A549 (cell line): ENCODE results near the gene TDO2. TPM values are rescaled to one million over a fixed set of nuclear protein-coding genes. Genes with fewer than 3 reads are reported as not detected.

Experiments used
- ATAC-seq, 2 experiments: fragments of 200-7000 bp in 1 of 2; fragments of >200 bp in 1 of 2; cut with Nextera tagmentation in 1 of 2; cut with Tn5 transposase in 1 of 2; 3 replicates each; pipeline versions ENCODE4 v1.8.0 to v1.9.1; 2018 to 2020; ENCODE audit warnings: mild to moderate bottlenecking in 1 of 2, moderate library complexity in 1 of 2
- CTCF ChIA-PET: fragments of 300-600 bp; sonication (Branson Sonifier 250); formaldehyde crosslinking; extraction: SDS; loops from one replicate; lab custom pipeline; 2021; ENCODE audit warnings: antibody characterized with exemption, inconsistent platforms; lab: Yijun Ruan, JAX
- POLR2A ChIA-PET: fragments of 350-600 bp; formaldehyde crosslinking; extraction: SDS; loops from one replicate; lab custom pipeline; 2021; ENCODE audit warnings: antibody characterized with exemption, inconsistent platforms; lab: Yijun Ruan, JAX
- DNase-seq, 2 experiments: peaks; one replicate each; pipeline versions ENCODE4 v3.0.0 to v3.0.0-alpha.2; 2011 to 2016; ENCODE audit warnings: low read depth in 1 of 2, low spot score in 1 of 2
- FAIRE-seq: peaks from 2 replicates; lab custom pipeline; 2011; peaks lifted over from hg19 to GRCh38; lab: Jason Lieb, UNC
- H3K27ac ChIP-seq, 2 experiments: fragments of >200 bp; sonication (Bioruptor Twin); formaldehyde crosslinking; 3 replicates each; pipeline ENCODE4 v1.5.1; 2016 to 2017
- H3K4me1 ChIP-seq: fragments of >200 bp; sonication (Bioruptor Twin); formaldehyde crosslinking; 3 replicates; pipeline ENCODE4 v1.6.1; 2016
- H3K4me2 ChIP-seq: fragments of >200 bp; sonication (Bioruptor Twin); formaldehyde crosslinking; 3 replicates; pipeline ENCODE4 v1.6.1; 2016
- H3K4me3 ChIP-seq: fragments of >200 bp; sonication (Bioruptor Twin); formaldehyde crosslinking; 3 replicates; pipeline ENCODE4 v1.5.1; 2016
- H3K9me3 ChIP-seq: fragments of >200 bp; sonication (Bioruptor Twin); formaldehyde crosslinking; 3 replicates; pipeline ENCODE4 v1.6.1; 2016
- ATOH8 ChIP-seq: fragments of 250-450 bp; sonication (Bioruptor Pico); IDR thresholded peaks from 2 replicates; pipeline ENCODE4 v1.5.0; 2020; ENCODE audit warnings: low read depth, mild to moderate bottlenecking, moderate library complexity
- BCL3 ChIP-seq: fragments of >200 bp; sonication (Bioruptor Twin); formaldehyde crosslinking; IDR thresholded peaks from 3 replicates; pipeline ENCODE4 v1.6.1; 2016
- CBX2 ChIP-seq: fragments of 200-600 bp; sonication (generic); IDR thresholded peaks from 2 replicates; pipeline ENCODE4 v1.6.1; 2016; ENCODE audit warnings: low read depth, mild to moderate bottlenecking, borderline replicate concordance
- CBX8 ChIP-seq: fragments of 200-600 bp; sonication (generic); IDR thresholded peaks from 2 replicates; pipeline ENCODE4 v1.6.1; 2016
- CHD2 ChIP-seq: fragments of 150-350 bp; IDR thresholded peaks from 2 replicates; pipeline ENCODE4 v1.6.1; 2014; ENCODE audit warnings: low read length; ENCODE audit not compliant: partially characterized antibody
- CHD4 ChIP-seq: fragments of 200-600 bp; sonication (generic); IDR thresholded peaks from 2 replicates; pipeline ENCODE4 v1.6.1; 2016; ENCODE audit warnings: antibody characterized with exemption, mild to moderate bottlenecking, borderline replicate concordance
- EHF ChIP-seq: fragments of 250-450 bp; sonication (Bioruptor Pico); IDR thresholded peaks from 2 replicates; pipeline ENCODE4 v1.5.0; 2020; ENCODE audit warnings: mild to moderate bottlenecking
- EHMT2 ChIP-seq: fragments of 200-600 bp; sonication (generic); IDR thresholded peaks from 2 replicates; pipeline ENCODE4 v1.6.1; 2016; ENCODE audit warnings: antibody characterized with exemption, low read depth, mild to moderate bottlenecking, moderate library complexity
- ELK1 ChIP-seq: fragments of 150-350 bp; IDR thresholded peaks from 2 replicates; pipeline ENCODE4 v1.6.1; 2014; ENCODE audit warnings: low read depth, mild to moderate bottlenecking, low read length
- ESRRA ChIP-seq: fragments of 150-350 bp; IDR thresholded peaks from 2 replicates; pipeline ENCODE4 v1.6.1; 2014; ENCODE audit warnings: mild to moderate bottlenecking, low read length, borderline replicate concordance
- FOSL2 ChIP-seq, 2 experiments: fragments of 450-650 bp in 1 of 2; fragments of >200 bp in 1 of 2; sonication (Bioruptor Twin) in 1 of 2; formaldehyde crosslinking; IDR thresholded peaks; 2 replicates each; pipeline versions ENCODE4 v1.5.0 to v1.6.1; 2016 to 2020; ENCODE audit warnings: mild to moderate bottlenecking in 1 of 2, moderate library complexity in 1 of 2
- FOXS1 ChIP-seq: fragments of 250-450 bp; sonication (Bioruptor Pico); IDR thresholded peaks from 2 replicates; pipeline ENCODE4 v1.5.0; 2020; ENCODE audit warnings: mild to moderate bottlenecking, moderate library complexity
- GATA3 ChIP-seq: IDR thresholded peaks from 2 replicates; pipeline ENCODE4 v1.6.1; 2012; ENCODE audit warnings: borderline replicate concordance
- HMGXB4 ChIP-seq: fragments of 250-450 bp; sonication (Bioruptor Pico); IDR thresholded peaks from 2 replicates; pipeline ENCODE4 v1.5.0; 2021; ENCODE audit warnings: mild to moderate bottlenecking, moderate library complexity, borderline replicate concordance
- JUN ChIP-seq, 2 experiments: fragments of >200 bp; sonication (Bioruptor Twin); formaldehyde crosslinking; IDR thresholded peaks; 2 replicates in 1 of 2; 3 replicates in 1 of 2; pipeline ENCODE4 v1.6.1; 2016 to 2017
- JUNB ChIP-seq: fragments of >200 bp; sonication (Bioruptor Twin); formaldehyde crosslinking; IDR thresholded peaks from 2 replicates; pipeline ENCODE4 v1.6.1; 2016
- KDM5A ChIP-seq: fragments of 200-600 bp; sonication (generic); IDR thresholded peaks from 2 replicates; pipeline ENCODE4 v1.6.1; 2016; ENCODE audit warnings: antibody characterized with exemption, mild to moderate bottlenecking
- MAX ChIP-seq: IDR thresholded peaks from 2 replicates; pipeline ENCODE4 v1.6.1; 2012
- MYC ChIP-seq: IDR thresholded peaks from 2 replicates; pipeline ENCODE4 v1.6.1; 2012; ENCODE audit warnings: mild to moderate bottlenecking, inconsistent platforms, low read length, improper control_type of control experiment, borderline replicate concordance
- PHF8 ChIP-seq: fragments of 200-600 bp; sonication (generic); IDR thresholded peaks from 2 replicates; pipeline ENCODE4 v1.6.1; 2016; ENCODE audit warnings: low read depth, mild to moderate bottlenecking, antibody characterized with exemption, moderate library complexity, borderline replicate concordance
- RARB ChIP-seq: fragments of 250-450 bp; sonication (Bioruptor Pico); IDR thresholded peaks from 2 replicates; pipeline ENCODE4 v1.8.0; 2021; ENCODE audit warnings: mild to moderate bottlenecking, moderate library complexity
- TFCP2L1 ChIP-seq: fragments of 250-450 bp; sonication (Bioruptor Pico); IDR thresholded peaks from 2 replicates; pipeline ENCODE4 v1.5.0; 2021; ENCODE audit warnings: mild to moderate bottlenecking
- USF2 ChIP-seq: fragments of 450-650 bp; IDR thresholded peaks from 2 replicates; pipeline ENCODE4 v1.6.1; 2014; ENCODE audit warnings: antibody characterized with exemption
- ZFP36 ChIP-seq: fragments of 450-650 bp; IDR thresholded peaks from 2 replicates; pipeline ENCODE4 v1.6.1; 2014; ENCODE audit warnings: borderline replicate concordance; ENCODE audit not compliant: partially characterized antibody
- WGBS: methylation state at CpG from one replicate; pipeline ENCODE4 v1.1.6; 2017; ENCODE audit errors: missing lambda C conversion rate; 5-methylcytosine and 5-hydroxymethylcytosine counted together
- polyA plus RNA-seq, 4 experiments: library from polyadenylated mRNA; depleted of rRNA in 3 of 4; stranded (reverse); fragments of >200 nt; fragmentation: RNase III in 1 of 4; extraction: RNeasy Plus Mini Kit Qiagen cat#74134 plus additional on column Dnase treatment in 1 of 4; gene quantifications; 2 replicates in 3 of 4; 3 replicates in 1 of 4; pipeline ENCODE4 v1.2.3, GENCODE V29; 2011 to 2017
- TF ChIP-seq, protein P1 (sequence below): fragments of >200 bp; sonication (Bioruptor Twin); formaldehyde crosslinking; IDR thresholded peaks from 3 replicates; pipeline ENCODE4 v1.5.1; 2016

TDO2 gene
- polyA plus RNA-seq, 2 of the 4 experiments (the other 2 are of a cell fraction): 2.6 to 2.9 TPM

DNA sequence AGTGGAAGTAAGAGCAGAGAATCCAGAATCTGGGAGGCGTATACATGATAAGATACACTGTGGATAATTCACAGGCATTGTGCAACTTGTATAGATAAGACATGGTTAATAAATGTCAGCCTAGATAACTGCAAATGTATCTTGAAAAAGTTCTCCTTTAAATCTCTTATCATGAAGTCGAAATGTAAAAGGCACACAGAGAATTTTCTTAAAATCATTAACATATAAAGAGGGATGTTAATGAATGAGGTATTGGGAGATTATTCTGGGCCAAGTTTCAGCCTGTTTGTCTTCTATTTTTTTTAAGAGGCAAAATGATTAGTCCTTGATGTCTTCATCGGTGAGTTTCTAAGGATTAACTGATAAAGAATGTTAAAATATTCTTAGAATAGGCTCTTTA, 835 bp downstream of the TDO2 start:
- no peak for TF ChIP-seq CHD2
- no peak for TF ChIP-seq ATOH8 (CRISPR knock-in tag)
- no peak for TF ChIP-seq BCL3
- TF ChIP-seq USF2: no peak
- TF ChIP-seq ELK1: no peak
- no peak for TF ChIP-seq ZFP36
- no peak for TF ChIP-seq MAX
- no peak for TF ChIP-seq FOSL2 (IDR thresholded peaks at IDR 0.05)
- no peak for TF ChIP-seq FOSL2 (CRISPR knock-in tag; IDR thresholded peaks at IDR 0.05)
- TF ChIP-seq PHF8: no peak
- TF ChIP-seq JUNB: no peak
- TF ChIP-seq CBX2: no peak
- no peak for TF ChIP-seq ESRRA
- TF ChIP-seq HMGXB4 (CRISPR knock-in tag): no peak
- ATAC-seq (no peak), FAIRE-seq (no peak), DNase-seq (no peak)
- H3K4me3 ChIP-seq: no peak overlapping the region
- H3K27ac ChIP-seq: no peak overlapping the region
- CTCF ChIA-PET: no interaction called here
- POLR2A ChIA-PET: no interaction called here
- 0 out of 3 replicates have a peak, but pooled peaks cover 6% of the 10 kb centered on the region for H3K4me1 ChIP-seq
- H3K9me3 ChIP-seq: no peaks in the 10 kb centered on the region
- no peak overlapping the region for H3K4me2 ChIP-seq
- WGBS: 28% methylated on average over 3 of the region's 3 CpGs

GRCh38 chr4:155906554-155907247, 3.2 kb downstream of the TDO2 start:
- Histone ChIP-seq H3K9me3 (no peaks in the 10 kb centered on the region), H3K4me1 (0 out of 3 replicates have a peak, but pooled peaks cover 4% of the 10 kb centered on the region), H3K4me2 (no peak overlapping the region), H3K27ac (no peak overlapping the region), H3K4me3 (no peak overlapping the region)
- ChIA-PET POLR2A (no interaction called here), CTCF (interaction anchor here (1.2 kb wide), 1 partner anchor 47 kb away, joined by 3 read pairs; no protein-coding TSS in a partner anchor)
- ATAC-seq: no peak
- 21% methylated on average over 6 of the region's 6 CpGs for WGBS
- no peak for FAIRE-seq
- peak in 1 of 2 experiments; percentile 16 for DNase-seq
- TF ChIP-seq CBX8 (no peak), EHMT2 (no peak), KDM5A (no peak), ZFP36 (no peak), CBX2 (no peak), ATOH8 (CRISPR knock-in tag) (no peak), GATA3 (no peak), EHF (no peak), RARB (no peak), CHD4 (no peak), TFCP2L1 (no peak), JUN (IDR thresholded peaks at IDR 0.05) (no peak), FOXS1 (CRISPR knock-in tag) (no peak), MYC (no peak)
- TF ChIP-seq, protein P1, sequence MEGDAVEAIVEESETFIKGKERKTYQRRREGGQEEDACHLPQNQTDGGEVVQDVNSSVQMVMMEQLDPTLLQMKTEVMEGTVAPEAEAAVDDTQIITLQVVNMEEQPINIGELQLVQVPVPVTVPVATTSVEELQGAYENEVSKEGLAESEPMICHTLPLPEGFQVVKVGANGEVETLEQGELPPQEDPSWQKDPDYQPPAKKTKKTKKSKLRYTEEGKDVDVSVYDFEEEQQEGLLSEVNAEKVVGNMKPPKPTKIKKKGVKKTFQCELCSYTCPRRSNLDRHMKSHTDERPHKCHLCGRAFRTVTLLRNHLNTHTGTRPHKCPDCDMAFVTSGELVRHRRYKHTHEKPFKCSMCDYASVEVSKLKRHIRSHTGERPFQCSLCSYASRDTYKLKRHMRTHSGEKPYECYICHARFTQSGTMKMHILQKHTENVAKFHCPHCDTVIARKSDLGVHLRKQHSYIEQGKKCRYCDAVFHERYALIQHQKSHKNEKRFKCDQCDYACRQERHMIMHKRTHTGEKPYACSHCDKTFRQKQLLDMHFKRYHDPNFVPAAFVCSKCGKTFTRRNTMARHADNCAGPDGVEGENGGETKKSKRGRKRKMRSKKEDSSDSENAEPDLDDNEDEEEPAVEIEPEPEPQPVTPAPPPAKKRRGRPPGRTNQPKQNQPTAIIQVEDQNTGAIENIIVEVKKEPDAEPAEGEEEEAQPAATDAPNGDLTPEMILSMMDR: no peak
